ENCODE results near the gene PPEF2.

PPEF2 gene

DNA sequence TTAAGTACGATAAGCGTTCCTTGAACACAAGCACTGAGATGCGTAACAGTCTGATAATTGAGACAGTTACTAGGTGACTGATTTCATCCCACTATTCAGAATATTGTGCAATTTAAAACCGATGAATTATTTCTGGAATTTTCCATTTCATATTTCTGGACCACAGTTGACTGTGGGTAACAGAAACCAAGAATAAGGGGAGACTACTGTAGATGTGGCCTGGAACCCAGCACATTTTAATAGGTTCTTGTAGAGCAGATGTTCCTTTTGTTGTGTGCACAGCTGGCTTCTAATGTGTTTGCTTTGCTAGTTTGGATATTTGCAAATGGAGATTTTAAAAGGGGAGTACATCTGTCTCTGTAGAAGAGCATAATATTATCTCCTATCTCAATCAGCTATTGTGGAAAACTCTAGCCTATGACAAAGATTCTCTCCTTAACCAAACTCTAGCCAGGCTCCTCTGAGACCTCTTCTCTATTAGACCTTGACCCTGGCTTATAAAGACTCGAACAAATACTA is 22.1 kb upstream of the PPEF2 start:
- no peak for DNase-seq
- Histone ChIP-seq H4K8ac (ENCODE audit: low read length) (no peak overlapping the region), H3K18ac (ENCODE audit: low read depth in 1 of 2, low read length in 2 of 2) (no peak overlapping the region), H4K91ac (ENCODE audit: low read length) (no peak overlapping the region), H2AFZ (ENCODE audit: low read depth, low read length) (no peak overlapping the region), H3K36me3 (ENCODE audit: control insufficient read depth in 1 of 2, insufficient read depth in 2 of 2, low read depth in 1 of 2, low read length in 2 of 2) (peaks cover 26 to 71% of the 10 kb centered on the region in 2 experiments), H3K23ac (ENCODE audit: low read length in 2 of 2) (no peak overlapping the region), H3K79me1 (replicated peaks; ENCODE audit: low read length, poor library complexity, severe bottlenecking) (no peaks in the 10 kb centered on the region), H3K27ac (ENCODE audit: low read length, poor library complexity, severe bottlenecking) (no peak overlapping the region), H3K4me3 (ENCODE audit: insufficient read depth in 1 of 2, low read depth in 1 of 2, low read length in 2 of 2) (no peak overlapping the region), H3K27me3 (ENCODE audit: control insufficient read depth in 1 of 2, insufficient read depth in 1 of 2, low read length in 2 of 2) (no peaks in the 10 kb centered on the region), H3K4ac (ENCODE audit: low read depth in 1 of 2, low read length in 2 of 2) (no peak overlapping the region), H2BK15ac (ENCODE audit: low read depth, poor library complexity, severe bottlenecking) (no peak overlapping the region), H2AK5ac (ENCODE audit: low read length, severe bottlenecking) (no peak overlapping the region), H2BK5ac (ENCODE audit: low read depth, low read length, poor library complexity, severe bottlenecking) (no peak overlapping the region), H3K4me1 (ENCODE audit: control insufficient read depth, insufficient read depth, low read depth, low read length) (no peaks in the 10 kb centered on the region), H3K14ac (ENCODE audit: low read length in 2 of 2) (no peak overlapping the region), H3K4me2 (ENCODE audit: low read length, poor library complexity, severe bottlenecking) (no peak overlapping the region), H2BK120ac (ENCODE audit: low read depth, low read length) (no peak overlapping the region), H2BK12ac (ENCODE audit: low read length in 2 of 2) (no peak overlapping the region), H3K9ac (ENCODE audit: low read length) (no peak overlapping the region), H3K9me3 (ENCODE audit: control insufficient read depth, low read length) (no peaks in the 10 kb centered on the region)
- WGBS, result 99% methylated on average over 5 of the region's 5 CpGs

DNA sequence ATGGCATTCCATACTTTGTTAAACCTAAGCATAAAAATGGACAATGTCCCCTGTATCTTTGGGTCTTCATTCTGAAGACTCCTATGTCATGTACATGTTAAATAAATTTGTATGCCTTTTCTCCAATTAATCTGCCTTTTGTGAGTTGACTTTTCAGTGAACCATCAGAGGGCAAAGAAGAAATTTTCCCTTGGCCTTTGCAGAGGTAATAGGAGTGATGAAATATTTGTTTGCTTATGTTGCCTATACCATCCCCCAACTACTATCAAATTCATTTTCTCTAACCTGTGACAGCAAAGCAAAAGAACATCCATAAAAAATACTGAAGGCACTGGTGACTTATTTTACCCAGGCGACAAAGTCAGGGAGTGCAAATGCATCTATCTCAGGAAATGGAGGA is 20.3 kb upstream of the PPEF2 start:
- H2AFZ ChIP-seq (ENCODE audit: low read depth, low read length), result no peak overlapping the region
- H3K4me1 ChIP-seq (ENCODE audit: control insufficient read depth, insufficient read depth, low read depth, low read length), result no peaks in the 10 kb centered on the region
- no peak overlapping the region for H2BK15ac ChIP-seq (ENCODE audit: low read depth, poor library complexity, severe bottlenecking)
- H3K14ac ChIP-seq (ENCODE audit: low read length in 2 of 2), result no peak overlapping the region
- no peak overlapping the region for H3K9ac ChIP-seq (ENCODE audit: low read length)
- no peaks in the 10 kb centered on the region for H3K9me3 ChIP-seq (ENCODE audit: control insufficient read depth, low read length)
- no peaks in the 10 kb centered on the region for H3K27me3 ChIP-seq (ENCODE audit: control insufficient read depth in 1 of 2, insufficient read depth in 1 of 2, low read length in 2 of 2)
- DNase-seq, result no peak
- peaks cover 29 to 64% of the 10 kb centered on the region in 2 experiments for H3K36me3 ChIP-seq (ENCODE audit: control insufficient read depth in 1 of 2, insufficient read depth in 2 of 2, low read depth in 1 of 2, low read length in 2 of 2)
- H4K8ac ChIP-seq (ENCODE audit: low read length), result no peak overlapping the region
- no peak overlapping the region for H3K23ac ChIP-seq (ENCODE audit: low read length in 2 of 2)
- H3K79me1 ChIP-seq (replicated peaks; ENCODE audit: low read length, poor library complexity, severe bottlenecking), result no peaks in the 10 kb centered on the region
- no CpG with 5 or more reads among the region's 1 CpG for WGBS
- no peak overlapping the region for H2BK5ac ChIP-seq (ENCODE audit: low read depth, low read length, poor library complexity, severe bottlenecking)
- H3K4me3 ChIP-seq (ENCODE audit: insufficient read depth in 1 of 2, low read depth in 1 of 2, low read length in 2 of 2), result no peak overlapping the region
- H2BK12ac ChIP-seq (ENCODE audit: low read length in 2 of 2), result no peak overlapping the region
- H3K18ac ChIP-seq (ENCODE audit: low read depth in 1 of 2, low read length in 2 of 2), result no peak overlapping the region
- H3K4ac ChIP-seq (ENCODE audit: low read depth in 1 of 2, low read length in 2 of 2), result no peak overlapping the region
- no peak overlapping the region for H3K27ac ChIP-seq (ENCODE audit: low read length, poor library complexity, severe bottlenecking)
- no peak overlapping the region for H4K91ac ChIP-seq (ENCODE audit: low read length)
- H2AK5ac ChIP-seq (ENCODE audit: low read length, severe bottlenecking), result no peak overlapping the region
- no peak overlapping the region for H3K4me2 ChIP-seq (ENCODE audit: low read length, poor library complexity, severe bottlenecking)
- no peak overlapping the region for H2BK120ac ChIP-seq (ENCODE audit: low read depth, low read length)

DNA sequence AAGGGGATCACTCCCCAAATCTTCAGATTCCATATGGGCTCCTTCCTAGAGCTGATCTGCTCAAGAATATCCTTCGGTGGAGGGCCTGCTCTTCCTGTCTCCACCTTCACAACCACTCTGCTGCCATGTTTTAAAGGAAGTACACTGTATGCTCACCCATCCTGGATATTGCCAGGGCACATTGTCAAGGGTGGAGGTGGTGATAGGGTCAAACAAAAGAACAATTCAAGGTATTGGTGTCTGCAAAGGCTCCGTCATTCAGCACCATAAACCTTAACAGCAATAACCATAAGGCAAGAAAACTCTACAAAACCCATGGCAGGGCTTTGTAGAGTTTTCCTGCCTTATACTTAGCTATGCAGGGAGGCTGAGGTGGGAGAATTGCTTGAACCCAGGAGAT is 19.7 kb upstream of the PPEF2 start:
- Histone ChIP-seq H2BK120ac (ENCODE audit: low read depth, low read length) (no peak overlapping the region), H3K4ac (ENCODE audit: low read depth in 1 of 2, low read length in 2 of 2) (no peak overlapping the region), H3K18ac (ENCODE audit: low read depth in 1 of 2, low read length in 2 of 2) (no peak overlapping the region), H3K9me3 (ENCODE audit: control insufficient read depth, low read length) (no peaks in the 10 kb centered on the region), H3K4me3 (ENCODE audit: insufficient read depth in 1 of 2, low read depth in 1 of 2, low read length in 2 of 2) (no peak overlapping the region), H2BK5ac (ENCODE audit: low read depth, low read length, poor library complexity, severe bottlenecking) (no peak overlapping the region), H3K36me3 (ENCODE audit: control insufficient read depth in 1 of 2, insufficient read depth in 2 of 2, low read depth in 1 of 2, low read length in 2 of 2) (peaks cover 32 to 69% of the 10 kb centered on the region in 2 experiments), H2AK5ac (ENCODE audit: low read length, severe bottlenecking) (no peak overlapping the region), H4K8ac (ENCODE audit: low read length) (no peak overlapping the region), H3K27ac (ENCODE audit: low read length, poor library complexity, severe bottlenecking) (no peak overlapping the region), H3K4me2 (ENCODE audit: low read length, poor library complexity, severe bottlenecking) (no peak overlapping the region), H2BK12ac (ENCODE audit: low read length in 2 of 2) (no peak overlapping the region), H3K79me1 (replicated peaks; ENCODE audit: low read length, poor library complexity, severe bottlenecking) (no peaks in the 10 kb centered on the region), H3K14ac (ENCODE audit: low read length in 2 of 2) (no peak overlapping the region), H2BK15ac (ENCODE audit: low read depth, poor library complexity, severe bottlenecking) (no peak overlapping the region), H2AFZ (ENCODE audit: low read depth, low read length) (no peak overlapping the region), H3K27me3 (ENCODE audit: control insufficient read depth in 1 of 2, insufficient read depth in 1 of 2, low read length in 2 of 2) (no peaks in the 10 kb centered on the region), H4K91ac (ENCODE audit: low read length) (no peak overlapping the region), H3K23ac (ENCODE audit: low read length in 2 of 2) (no peak overlapping the region), H3K9ac (ENCODE audit: low read length) (no peak overlapping the region), H3K4me1 (ENCODE audit: control insufficient read depth, insufficient read depth, low read depth, low read length) (no peaks in the 10 kb centered on the region)
- DNase-seq, result no peak
- WGBS, result 80% methylated on average over 1 of the region's 2 CpGs

DNA sequence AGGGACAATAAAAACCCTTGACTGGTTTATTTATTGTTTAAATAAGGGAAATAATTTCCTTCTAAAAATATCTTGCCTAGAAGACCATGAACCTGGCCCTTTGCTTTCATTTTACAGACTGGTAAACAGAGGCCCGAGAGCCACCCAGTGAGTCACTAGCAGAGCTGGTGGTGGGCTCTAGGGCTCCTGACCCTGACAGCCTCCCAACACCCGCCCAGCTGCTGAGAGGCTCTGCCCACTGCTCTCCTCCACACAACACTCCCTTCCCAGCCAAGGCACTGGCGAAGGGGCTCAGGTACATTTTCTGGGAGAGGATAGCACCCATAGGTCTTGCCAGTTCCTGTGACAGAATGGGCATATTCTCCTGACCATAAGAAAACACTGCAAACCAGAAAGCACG is 18.1 kb upstream of the PPEF2 start:
- H2BK12ac ChIP-seq (ENCODE audit: low read length in 2 of 2), result no peak overlapping the region
- H2BK5ac ChIP-seq (ENCODE audit: low read depth, low read length, poor library complexity, severe bottlenecking), result no peak overlapping the region
- no peaks in the 10 kb centered on the region for H3K9me3 ChIP-seq (ENCODE audit: control insufficient read depth, low read length)
- DNase-seq, result no peak
- H3K18ac ChIP-seq (ENCODE audit: low read depth in 1 of 2, low read length in 2 of 2), result no peak overlapping the region
- H3K9ac ChIP-seq (ENCODE audit: low read length), result no peak overlapping the region
- H3K4me1 ChIP-seq (ENCODE audit: control insufficient read depth, insufficient read depth, low read depth, low read length), result peaks cover 5% of the 10 kb centered on the region
- H3K4ac ChIP-seq (ENCODE audit: low read depth in 1 of 2, low read length in 2 of 2), result no peak overlapping the region
- no peak overlapping the region for H2BK120ac ChIP-seq (ENCODE audit: low read depth, low read length)
- H3K79me1 ChIP-seq (replicated peaks; ENCODE audit: low read length, poor library complexity, severe bottlenecking), result no peaks in the 10 kb centered on the region
- H3K27ac ChIP-seq (ENCODE audit: low read length, poor library complexity, severe bottlenecking), result no peak overlapping the region
- H4K8ac ChIP-seq (ENCODE audit: low read length), result no peak overlapping the region
- H3K23ac ChIP-seq (ENCODE audit: low read length in 2 of 2), result no peak overlapping the region
- no peak overlapping the region for H4K91ac ChIP-seq (ENCODE audit: low read length)
- 97% methylated on average over 4 of the region's 4 CpGs for WGBS
- H3K36me3 ChIP-seq (ENCODE audit: control insufficient read depth in 1 of 2, insufficient read depth in 2 of 2, low read depth in 1 of 2, low read length in 2 of 2), result peaks cover 34 to 65% of the 10 kb centered on the region in 2 experiments
- no peak overlapping the region for H3K14ac ChIP-seq (ENCODE audit: low read length in 2 of 2)
- H2BK15ac ChIP-seq (ENCODE audit: low read depth, poor library complexity, severe bottlenecking), result no peak overlapping the region
- H2AK5ac ChIP-seq (ENCODE audit: low read length, severe bottlenecking), result no peak overlapping the region
- H3K4me2 ChIP-seq (ENCODE audit: low read length, poor library complexity, severe bottlenecking), result no peak overlapping the region
- no peak overlapping the region for H3K4me3 ChIP-seq (ENCODE audit: insufficient read depth in 1 of 2, low read depth in 1 of 2, low read length in 2 of 2)
- H2AFZ ChIP-seq (ENCODE audit: low read depth, low read length), result no peak overlapping the region
- no peaks in the 10 kb centered on the region for H3K27me3 ChIP-seq (ENCODE audit: control insufficient read depth in 1 of 2, insufficient read depth in 1 of 2, low read length in 2 of 2)
